Sigmoid colon (tissue), 7 donors: ENCODE results near the gene CCDC200. TPM values are rescaled to one million over a fixed set of nuclear protein-coding genes. Genes with fewer than 3 reads are reported as not detected.
A peak's percentile ranks its signal among the peaks of the same experiment; 100 is the strongest.
"Not testable (repeated sequence)": the region's sequence is repeated elsewhere in the genome, so short reads cannot be mapped to it uniquely, and the experiment has no call there.

Source experiments
- DNase-seq: peaks from one replicate; pipeline ENCODE4 v3.0.0-alpha.2; 2019
- H3K27ac ChIP-seq, 4 donors: fragments of 200-600 bp; sonication (generic); one replicate each; pipeline ENCODE4 v1.5.1; 2016 to 2019; ENCODE audit warnings: mild to moderate bottlenecking in 1 of 4
- H3K27me3 ChIP-seq, 3 donors: fragments of 200-600 bp; sonication (generic); one replicate each; pipeline ENCODE4 v1.5.1; 2019; ENCODE audit warnings: mild to moderate bottlenecking in 1 of 3
- H3K36me3 ChIP-seq, 4 donors: fragments of 200-600 bp; sonication (generic); one replicate each; pipeline ENCODE4 v1.5.1; 2016 to 2019
- H3K4me1 ChIP-seq, 4 donors: fragments of 200-600 bp; sonication (generic); one replicate each; pipeline ENCODE4 v1.5.1; 2017 to 2019
- H3K4me3 ChIP-seq, 4 donors: fragments of 200-600 bp; sonication (generic); one replicate each; pipeline ENCODE4 v1.5.1; 2017 to 2019; ENCODE audit warnings: mild to moderate bottlenecking in 2 of 4, moderate library complexity in 1 of 4
- H3K9me3 ChIP-seq, 4 donors: fragments of 200-600 bp in 3 of 4; sonication (generic) in 3 of 4; one replicate each; pipeline versions ENCODE4 v1.5.1 to v1.6.1; 2013 to 2019
- EP300 ChIP-seq, 4 donors: sonication (generic); formaldehyde crosslinking; IDR thresholded peaks; one replicate each; pipeline ENCODE4 v1.6.1; 2017; ENCODE audit warnings: antibody characterized with exemption in 4 of 4
- POLR2A ChIP-seq, 2 donors: fragments of 450-650 bp; IDR thresholded peaks; one replicate each; pipeline ENCODE4 v1.6.1; 2016; ENCODE audit warnings: antibody characterized with exemption in 2 of 2, mild to moderate bottlenecking in 2 of 2, moderate library complexity in 2 of 2
- POLR2AphosphoS5 ChIP-seq, 4 donors: sonication (generic); formaldehyde crosslinking; IDR thresholded peaks; one replicate each; pipeline ENCODE4 v1.6.1; 2017; ENCODE audit warnings: antibody characterized with exemption in 4 of 4
- WGBS, 2 donors: extraction: QIAGEN DNeasy Blood & Tissue Kit; methylation state at CpG; one replicate each; pipeline ENCODE4 v1.1.7; 2013; 5-methylcytosine and 5-hydroxymethylcytosine counted together
- intact Hi-C: fragments of 100-400 bp; cut with DNase I; formaldehyde crosslinking; loops from one replicate; pipeline ENCODE4 v1.15.1; 2023
- polyA plus RNA-seq, 3 donors: library from polyadenylated mRNA; stranded (reverse); fragments of 200-250 nt; gene quantifications; one replicate each; pipeline ENCODE4 v1.2.3, GENCODE V29; 2013
- total RNA-seq, 4 donors: library from RNA; depleted of rRNA; stranded (reverse); fragments of >200 nt; gene quantifications; one replicate each; pipeline ENCODE4 v1.1.0, GENCODE V29; 2016
- TF ChIP-seq, protein P1 (sequence below), 4 experiments: fragments of 450-650 bp in 3 of 4; fragments of 200-600 bp in 1 of 4; IDR thresholded peaks; one replicate each; pipeline ENCODE4 v1.5.1; 2016 to 2019; ENCODE audit warnings: antibody characterized with exemption in 4 of 4, mild to moderate bottlenecking in 3 of 4, moderate library complexity in 2 of 4
- donor health status: healthy with polysubstance abuse.
- donor health status: Bipolar disorder and iron deficiency.
- donor health status: healthy.

Gene CCDC200
- total and polyA plus RNA-seq, 7 donors: 0.12 TPM; not detected in 6

DNA sequence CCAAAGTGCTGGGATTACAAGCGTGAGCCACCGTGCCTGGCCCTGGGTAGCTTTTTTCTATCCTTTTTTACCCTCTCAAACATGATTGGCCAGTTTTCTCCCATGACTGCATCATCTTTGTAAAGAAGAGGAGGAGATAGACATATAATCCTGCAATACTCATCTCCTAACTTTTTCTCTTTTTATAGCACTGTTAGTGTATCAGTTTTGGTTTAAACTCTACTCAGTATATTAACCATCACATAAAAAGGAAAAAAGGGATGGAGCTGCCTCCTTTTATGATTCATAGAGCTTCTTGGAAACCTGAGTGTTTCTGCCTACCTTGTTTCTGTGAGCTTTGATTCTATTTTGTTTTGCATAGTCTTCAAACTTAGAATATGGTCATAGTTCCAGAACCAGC, 28.8 kb downstream of the CCDC200 start:
- Histone ChIP-seq H3K4me3 (no peak overlapping the region), H3K4me1 (no peaks in the 10 kb centered on the region), H3K27ac (no peak overlapping the region), H3K27me3 (no peaks in the 10 kb centered on the region), H3K9me3 (no peaks in the 10 kb centered on the region), H3K36me3 (peaks cover 82 to 100% (median 97%) of the 10 kb centered on the region in 4 donors)
- DNase-seq: no peak
- TF ChIP-seq, protein P1, sequence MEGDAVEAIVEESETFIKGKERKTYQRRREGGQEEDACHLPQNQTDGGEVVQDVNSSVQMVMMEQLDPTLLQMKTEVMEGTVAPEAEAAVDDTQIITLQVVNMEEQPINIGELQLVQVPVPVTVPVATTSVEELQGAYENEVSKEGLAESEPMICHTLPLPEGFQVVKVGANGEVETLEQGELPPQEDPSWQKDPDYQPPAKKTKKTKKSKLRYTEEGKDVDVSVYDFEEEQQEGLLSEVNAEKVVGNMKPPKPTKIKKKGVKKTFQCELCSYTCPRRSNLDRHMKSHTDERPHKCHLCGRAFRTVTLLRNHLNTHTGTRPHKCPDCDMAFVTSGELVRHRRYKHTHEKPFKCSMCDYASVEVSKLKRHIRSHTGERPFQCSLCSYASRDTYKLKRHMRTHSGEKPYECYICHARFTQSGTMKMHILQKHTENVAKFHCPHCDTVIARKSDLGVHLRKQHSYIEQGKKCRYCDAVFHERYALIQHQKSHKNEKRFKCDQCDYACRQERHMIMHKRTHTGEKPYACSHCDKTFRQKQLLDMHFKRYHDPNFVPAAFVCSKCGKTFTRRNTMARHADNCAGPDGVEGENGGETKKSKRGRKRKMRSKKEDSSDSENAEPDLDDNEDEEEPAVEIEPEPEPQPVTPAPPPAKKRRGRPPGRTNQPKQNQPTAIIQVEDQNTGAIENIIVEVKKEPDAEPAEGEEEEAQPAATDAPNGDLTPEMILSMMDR (IDR thresholded peaks at IDR 0.05): no peak
- TF ChIP-seq POLR2AphosphoS5 (IDR thresholded peaks at IDR 0.05): no peak
- TF ChIP-seq EP300 (IDR thresholded peaks at IDR 0.05): no peak
- TF ChIP-seq POLR2A (IDR thresholded peaks at IDR 0.05): no peak
- intact Hi-C loops: no loop called here
- 96% methylated on average over 2 of the region's 2 CpGs for WGBS, 2 donors

DNA sequence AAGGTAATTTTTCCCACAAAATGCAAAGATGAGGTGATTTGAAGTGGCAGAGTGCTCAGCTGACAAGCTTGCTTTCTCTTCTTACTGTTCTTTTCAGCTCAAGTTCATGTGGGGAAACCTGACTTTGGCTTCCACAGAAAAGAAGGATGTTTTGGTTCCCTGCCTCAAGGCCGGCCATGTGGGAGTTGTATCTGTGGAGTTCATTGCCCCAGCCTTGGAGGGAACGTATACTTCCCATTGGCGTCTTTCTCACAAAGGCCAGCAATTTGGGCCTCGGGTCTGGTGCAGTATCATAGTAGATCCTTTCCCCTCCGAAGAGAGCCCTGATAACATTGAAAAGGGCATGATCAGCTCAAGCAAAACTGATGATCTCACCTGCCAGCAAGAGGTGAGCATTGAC, 35.2 kb downstream of the CCDC200 start:
- H3K9me3 ChIP-seq: no peaks in the 10 kb centered on the region
- H3K27ac ChIP-seq: no peak overlapping the region
- H3K4me1 ChIP-seq: no peaks in the 10 kb centered on the region
- TF ChIP-seq EP300 (IDR thresholded peaks at IDR 0.05): no peak
- TF ChIP-seq POLR2A (IDR thresholded peaks at IDR 0.05): no peak
- TF ChIP-seq, protein P1 (IDR thresholded peaks at IDR 0.05): no peak
- no peak for TF ChIP-seq POLR2AphosphoS5 (IDR thresholded peaks at IDR 0.05)
- H3K27me3 ChIP-seq: no peaks in the 10 kb centered on the region
- no peak overlapping the region for H3K4me3 ChIP-seq
- H3K36me3 ChIP-seq: peaks cover 86 to 100% (median 98%) of the 10 kb centered on the region in 4 donors
- no peak for DNase-seq
- intact Hi-C loops: no loop called here
- 93 to 96% methylated on average over 5 of the region's 5 CpGs for WGBS, 2 donors

DNA sequence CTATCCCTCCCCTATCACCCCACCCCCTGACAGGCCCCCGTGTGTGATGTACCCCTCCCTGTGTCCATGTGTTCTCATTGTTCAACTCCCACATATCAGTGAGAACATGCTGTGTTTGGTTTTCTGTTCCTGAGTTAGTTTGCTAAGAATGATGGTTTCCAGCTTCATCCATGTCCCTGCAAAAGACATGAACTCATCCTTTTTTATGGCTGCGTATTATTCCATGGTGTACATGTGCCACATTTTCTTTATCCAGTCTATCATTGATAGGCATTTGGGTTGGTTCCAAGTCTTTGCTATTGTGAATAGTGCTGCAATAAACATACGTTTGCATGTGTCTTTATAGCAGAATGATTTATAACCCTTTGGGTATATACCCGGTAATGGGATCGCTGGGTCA, 41.8 kb downstream of the CCDC200 start:
- DNase-seq, intact Hi-C loops, H3K27me3 ChIP-seq, H3K9me3 ChIP-seq, H3K27ac ChIP-seq, H3K4me1 ChIP-seq, H3K4me3 ChIP-seq: not testable (repeated sequence)
- WGBS, 2 donors: 70 to 85% methylated on average over 5 of the region's 5 CpGs
- H3K36me3 ChIP-seq: peaks cover 38 to 97% (median 61%) of the 10 kb centered on the region in 4 donors

DNA sequence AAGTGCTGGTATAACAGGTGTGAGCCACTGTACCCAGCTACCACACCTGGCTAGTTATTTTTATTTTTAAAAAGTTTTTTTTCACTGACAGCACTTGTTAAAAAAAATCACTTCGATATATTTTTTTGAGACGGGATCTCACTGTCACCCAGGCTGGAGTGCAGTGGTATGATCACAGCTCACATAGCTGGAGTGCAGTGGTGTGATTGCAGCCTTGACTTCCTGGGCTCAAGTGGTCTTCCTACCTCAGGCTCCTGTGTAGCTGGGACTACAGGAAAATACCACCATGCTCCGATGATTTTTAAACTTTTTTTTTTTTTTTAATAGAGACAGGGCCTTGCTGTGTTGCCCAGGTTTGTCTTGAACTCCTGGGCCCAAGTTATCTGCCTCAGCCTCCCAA, 44.5 kb downstream of the CCDC200 start:
- H3K4me3 ChIP-seq: no peak overlapping the region
- WGBS, 2 donors: 92% methylated on average over 3 of the region's 3 CpGs
- intact Hi-C loops: no loop called here
- H3K27ac ChIP-seq: no peak overlapping the region
- TF ChIP-seq EP300 (IDR thresholded peaks at IDR 0.05) (no peak), POLR2A (IDR thresholded peaks at IDR 0.05) (no peak), POLR2AphosphoS5 (IDR thresholded peaks at IDR 0.05) (no peak)
- TF ChIP-seq, protein P1 (IDR thresholded peaks at IDR 0.05): no peak
- no peaks in the 10 kb centered on the region for H3K4me1 ChIP-seq
- H3K36me3 ChIP-seq: peaks cover 15 to 97% (median 43%) of the 10 kb centered on the region in 4 donors
- H3K27me3 ChIP-seq: no peaks in the 10 kb centered on the region
- no peaks in the 10 kb centered on the region for H3K9me3 ChIP-seq
- no peak for DNase-seq

DNA sequence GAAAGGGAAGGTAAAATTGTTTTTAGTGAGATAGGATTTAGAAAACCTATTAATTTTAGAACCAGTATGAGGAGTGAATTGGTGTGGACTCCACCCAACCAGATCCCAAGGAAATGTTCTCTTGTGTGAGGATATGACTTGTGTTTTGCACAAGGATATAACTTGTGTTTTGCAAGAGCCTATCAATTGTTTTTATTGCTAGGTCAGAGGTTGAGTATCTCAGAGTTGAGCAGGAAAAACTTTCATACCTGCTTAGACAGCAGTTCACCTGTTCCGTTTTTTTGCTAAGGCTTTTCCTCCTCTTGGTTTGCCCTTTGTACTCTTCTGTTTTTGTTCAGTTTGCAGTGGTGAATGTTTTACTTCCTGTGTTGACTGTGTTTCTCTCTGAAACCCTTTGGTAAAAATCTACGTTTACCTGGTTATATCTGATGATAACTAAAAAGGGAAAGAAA, 52.3 kb downstream of the CCDC200 start:
- peaks cover 0 to 62% (median 56%) of the 10 kb centered on the region in 4 donors for H3K4me1 ChIP-seq
- H3K4me3 ChIP-seq: no peak overlapping the region

More for the DNA sequence above, 52.3 kb downstream of the CCDC200 start:
- Histone ChIP-seq H3K27me3 (no peaks in the 10 kb centered on the region), H3K36me3 (peaks cover 11 to 56% (median 18%) of the 10 kb centered on the region in 4 donors), H3K9me3 (no peaks in the 10 kb centered on the region), H3K27ac (peak overlapping the region in 3 of 4 donors; percentile 35 to 51 (median 36))
- intact Hi-C loops: no loop called here
- TF ChIP-seq EP300 (IDR thresholded peaks at IDR 0.05) (no peak), POLR2AphosphoS5 (IDR thresholded peaks at IDR 0.05) (no peak), POLR2A (IDR thresholded peaks at IDR 0.05) (no peak)
- TF ChIP-seq, protein P1 (IDR thresholded peaks at IDR 0.05): no peak
- 10 to 36% methylated on average over 2 of the region's 2 CpGs for WGBS, 2 donors
- no peak for DNase-seq
